OCI-LY7 (cell line): Measurements from ENCODE around the gene AHCY. TPM values are rescaled to one million over a fixed set of nuclear protein-coding genes. Genes with fewer than 3 reads are reported as not detected.
A peak's percentile ranks its signal among the peaks of the same experiment; 100 is the strongest.

Experiments used
- BruUV-seq: library from RNA; stranded (reverse); fragments of 400-500 nt; replicated peaks from 2 replicates; lab custom pipeline; 2021; lab: Mats Ljungman, UMichigan
- CTCF ChIA-PET: fragments of 300-600 bp; sonication (Branson Sonifier 250); formaldehyde crosslinking; loops from one replicate; lab custom pipeline; 2022; ENCODE audit warnings: antibody characterized with exemption; ENCODE audit not compliant: unreplicated experiment; lab: Charles Lee
- POLR2A ChIA-PET: fragments of 300-600 bp; sonication (Branson Sonifier 250); formaldehyde crosslinking; loops from one replicate; lab custom pipeline; 2022; ENCODE audit warnings: antibody characterized with exemption; lab: Charles Lee
- DNase-seq: peaks from one replicate; pipeline ENCODE4 v3.0.0-alpha.2; 2015; ENCODE audit warnings: low spot score
- H2AFZ ChIP-seq: fragments of 200-600 bp; sonication (generic), shearing (Covaris generic); 2 replicates; pipeline ENCODE4 v1.6.1; 2014; ENCODE audit warnings: mild to moderate bottlenecking, antibody characterized with exemption, low read length, moderate library complexity
- H3K27ac ChIP-seq: fragments of 200-600 bp; sonication (generic); 2 replicates; pipeline ENCODE4 v1.5.1; 2014; ENCODE audit warnings: mixed run types, low read depth, mild to moderate bottlenecking, moderate library complexity, low read length, inconsistent platforms; ENCODE audit not compliant: poor library complexity, severe bottlenecking
- H3K36me3 ChIP-seq: fragments of 200-600 bp; sonication (generic); 2 replicates; pipeline ENCODE4 v1.6.1; 2014; ENCODE audit warnings: mild to moderate bottlenecking, antibody characterized with exemption, low read length, moderate library complexity, mixed read lengths; ENCODE audit not compliant: insufficient read depth
- H3K4me1 ChIP-seq: fragments of 200-600 bp; sonication (generic); 2 replicates; pipeline ENCODE4 v1.5.1; 2014; ENCODE audit warnings: mild to moderate bottlenecking, low read length; ENCODE audit not compliant: insufficient read depth, poor library complexity, severe bottlenecking
- H3K4me2 ChIP-seq: fragments of 200-600 bp; sonication (generic); 2 replicates; pipeline ENCODE4 v1.6.1; 2014; ENCODE audit warnings: mild to moderate bottlenecking, low read length
- H3K4me3 ChIP-seq: fragments of 200-600 bp; sonication (generic); 2 replicates; pipeline ENCODE4 v1.5.1; 2014; ENCODE audit warnings: mild to moderate bottlenecking, low read depth, low read length; ENCODE audit not compliant: poor library complexity, severe bottlenecking
- H3K79me2 ChIP-seq: fragments of 200-600 bp; sonication (generic); 2 replicates; pipeline ENCODE4 v1.6.1; 2016; ENCODE audit warnings: low read depth, mild to moderate bottlenecking, low read length, moderate library complexity, mixed read lengths; ENCODE audit not compliant: insufficient read depth
- H3K9me2 ChIP-seq: fragments of 200-600 bp; sonication (generic); 2 replicates; pipeline ENCODE4 v1.6.1; 2016; ENCODE audit warnings: mild to moderate bottlenecking, low read length, mixed read lengths; ENCODE audit not compliant: insufficient read depth
- H3K9me3 ChIP-seq: fragments of 200-600 bp; sonication (generic); 2 replicates; pipeline ENCODE4 v1.6.1; 2014; ENCODE audit warnings: mild to moderate bottlenecking, mixed run types, low read length, mixed read lengths
- H4K20me1 ChIP-seq: fragments of 200-600 bp; sonication (generic); 2 replicates; pipeline ENCODE4 v1.6.1; 2014; ENCODE audit warnings: mild to moderate bottlenecking, antibody characterized with exemption, low read length, moderate library complexity, mixed read lengths; ENCODE audit not compliant: insufficient read depth
- CTCF ChIP-seq: fragments of 200-600 bp; sonication (generic); conservative IDR thresholded peaks from 2 replicates; pipeline ENCODE4 v1.5.1; 2014; ENCODE audit warnings: mild to moderate bottlenecking, antibody characterized with exemption, low read length, moderate library complexity, mixed read lengths
- EZH2phosphoT487 ChIP-seq: fragments of 200-600 bp; sonication (generic); IDR thresholded peaks from 2 replicates; pipeline ENCODE4 v1.6.1; 2018; ENCODE audit warnings: low read depth, borderline replicate concordance, mild to moderate bottlenecking, mixed run types, antibody characterized with exemption, low read length, moderate library complexity, mixed read lengths
- intact Hi-C: fragments of 100-400 bp; cut with micrococcal nuclease; formaldehyde crosslinking; loops from one replicate; pipeline ENCODE4 v1.10.0; 2022; ENCODE audit not compliant: unreplicated experiment
- total RNA-seq, 2 experiments: library from RNA; depleted of rRNA in 1 of 2; stranded (reverse); fragments of >200 nt in 1 of 2; shearing (Covaris generic) in 1 of 2; gene quantifications; 2 replicates each; pipeline ENCODE4 v1.2.3, GENCODE V29; 2014 to 2022

The AHCY gene
- total RNA-seq, 2 experiments from 2014 or later, result 133 to 218 TPM

GRCh38 chr20:34240693-34241615 is 62.2 kb downstream of the AHCY start, which contains the start of gene ASIP:
ASIP (plus strand) TSS chr20:34241423; CDS start chr20:34260375, 18,952 bp downstream.
- CTCF ChIA-PET, result no interaction called here
- peak; percentile 86 for DNase-seq

GRCh38 chr20:34240121-34240520 is 63.0 kb downstream of the AHCY start:
- Histone ChIP-seq H4K20me1 (no peaks in the 10 kb centered on the region), H3K36me3 (peaks cover 8% of the 10 kb centered on the region; the same call in 1 of the 2 replicates), H3K9me2 (no peaks in the 10 kb centered on the region), H3K4me2 (peak overlapping the region; percentile 71), H3K27ac (peak overlapping the region; percentile 90), H3K9me3 (peaks cover 23% of the 10 kb centered on the region), H2AFZ (peak overlapping the region; percentile 68), H3K4me1 (peaks cover 38% of the 10 kb centered on the region), H3K4me3 (peak overlapping the region; percentile 56), H3K79me2 (no peaks in the 10 kb centered on the region)
- DNase-seq, result peak; percentile 39
- CTCF ChIA-PET, result no interaction called here
- POLR2A ChIA-PET, result interaction anchor here (1.8 to 2.0 kb wide), 2 partner anchors 9 to 122 kb away, joined by 5 to 14 read pairs; no protein-coding TSS in a partner anchor
- intact Hi-C loops, result loop anchor here (5.0 kb wide), 1 partner anchor 48 kb away; no protein-coding TSS in a partner anchor
- no peak for TF ChIP-seq EZH2phosphoT487
- no peak for TF ChIP-seq CTCF
- no TSS peak for BruUV-seq

More at GRCh38 chr20:34240693-34241615, 62.2 kb downstream of the AHCY start, which contains the start of gene ASIP:
- peaks cover 38% of the 10 kb centered on the region for H3K4me1 ChIP-seq
- H3K79me2 ChIP-seq, result no peaks in the 10 kb centered on the region
- TSS peak; percentile 91 for BruUV-seq
- no peaks in the 10 kb centered on the region for H4K20me1 ChIP-seq
- peak within 1 kb of the TSS; percentile 71 for H3K4me2 ChIP-seq
- peak within 1 kb of the TSS; percentile 56 for H3K4me3 ChIP-seq
- TF ChIP-seq EZH2phosphoT487 (no peak), CTCF (no peak)
- POLR2A ChIA-PET, result interaction anchor here (0.9 to 2.0 kb wide), 4 partner anchors 9 to 122 kb away, joined by 3 to 14 read pairs (median 4); no protein-coding TSS in a partner anchor
- peak within 1 kb of the TSS; percentile 90 for H3K27ac ChIP-seq
- H3K9me3 ChIP-seq, result peaks cover 23% of the 10 kb centered on the region
- intact Hi-C loops, result loop anchor here (1.0 to 5.0 kb wide), 2 partner anchors 31 to 49 kb away; no protein-coding TSS in a partner anchor
- peaks cover 8% of the 10 kb centered on the region; the same call in 1 of the 2 replicates for H3K36me3 ChIP-seq
- peak within 1 kb of the TSS; percentile 68 for H2AFZ ChIP-seq
- no peaks in the 10 kb centered on the region for H3K9me2 ChIP-seq
